Measurements from ENCODE around the gene ZP1.

DNA sequence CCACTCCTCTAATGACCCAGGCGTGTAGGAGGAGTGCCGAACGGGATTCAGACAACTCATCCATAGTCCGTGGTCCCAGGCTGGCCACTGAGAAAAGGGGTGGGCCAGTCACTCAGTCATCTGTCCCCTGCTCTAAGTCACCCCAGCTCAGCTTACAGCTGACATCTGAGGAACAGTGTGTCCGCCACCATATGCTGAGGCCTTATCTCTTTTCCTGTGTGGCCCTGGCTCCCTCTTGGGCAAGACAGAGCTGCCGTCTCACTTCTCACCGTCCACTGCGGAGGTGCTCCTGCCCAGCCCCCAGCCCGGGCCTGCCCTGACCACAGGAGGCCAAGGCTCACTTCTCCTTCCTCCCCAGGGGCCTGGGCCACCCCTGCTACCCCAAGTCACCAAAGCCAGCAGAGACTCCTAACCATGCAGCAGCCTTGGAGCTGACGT is 18.6 kb upstream of the ZP1 start:
- TF ChIP-seq, protein P1, sequence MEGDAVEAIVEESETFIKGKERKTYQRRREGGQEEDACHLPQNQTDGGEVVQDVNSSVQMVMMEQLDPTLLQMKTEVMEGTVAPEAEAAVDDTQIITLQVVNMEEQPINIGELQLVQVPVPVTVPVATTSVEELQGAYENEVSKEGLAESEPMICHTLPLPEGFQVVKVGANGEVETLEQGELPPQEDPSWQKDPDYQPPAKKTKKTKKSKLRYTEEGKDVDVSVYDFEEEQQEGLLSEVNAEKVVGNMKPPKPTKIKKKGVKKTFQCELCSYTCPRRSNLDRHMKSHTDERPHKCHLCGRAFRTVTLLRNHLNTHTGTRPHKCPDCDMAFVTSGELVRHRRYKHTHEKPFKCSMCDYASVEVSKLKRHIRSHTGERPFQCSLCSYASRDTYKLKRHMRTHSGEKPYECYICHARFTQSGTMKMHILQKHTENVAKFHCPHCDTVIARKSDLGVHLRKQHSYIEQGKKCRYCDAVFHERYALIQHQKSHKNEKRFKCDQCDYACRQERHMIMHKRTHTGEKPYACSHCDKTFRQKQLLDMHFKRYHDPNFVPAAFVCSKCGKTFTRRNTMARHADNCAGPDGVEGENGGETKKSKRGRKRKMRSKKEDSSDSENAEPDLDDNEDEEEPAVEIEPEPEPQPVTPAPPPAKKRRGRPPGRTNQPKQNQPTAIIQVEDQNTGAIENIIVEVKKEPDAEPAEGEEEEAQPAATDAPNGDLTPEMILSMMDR (IDR thresholded peaks at IDR 0.05) = no peak
- no peak for TF ChIP-seq EP300 (IDR thresholded peaks at IDR 0.05)

All from stomach (tissue), 4 donors.